Cardiac septum (tissue), 1 donor: Measurements from ENCODE around the gene BMERB1. TPM values are rescaled to one million over a fixed set of nuclear protein-coding genes. Genes with fewer than 3 reads are reported as not detected.
"Not testable (repeated sequence)": the region's sequence is repeated elsewhere in the genome, so short reads cannot be mapped to it uniquely, and the experiment has no call there.

ENCODE experiments used
- DNase-seq: peaks from one replicate; pipeline ENCODE4 v3.0.0-alpha.2; 2020; ENCODE audit warnings: low spot score
- intact Hi-C: fragments of 100-400 bp; cut with DNase I; formaldehyde crosslinking; loops from one replicate; pipeline ENCODE4 v1.14.0; 2022
- long read RNA-seq: library from polyadenylated mRNA; unstranded; transcript quantifications from one replicate; pipeline ENCODE4 v2.0.0, GENCODE V29; 2021
- total RNA-seq: library from RNA; stranded (reverse); fragmentation: NEBNext Ultra II Directional; extraction: Animal tissue kit (Norgen Biotek cat#: 25700); gene quantifications from one replicate; pipeline ENCODE4 v1.2.1, GENCODE V29; 2021
- donor health status: DM: no; HTN: no; CAD: no.

Gene BMERB1
- 70.3 TPM for total RNA-seq
- long read RNA-seq, transcript C16orf45-201 (6 exons, 2,404 nt): major isoform, 175 of 214 reads
- long read RNA-seq, partial matches to known transcripts: 21 of 214 reads
- long read RNA-seq, other reads (novel, unspliced or antisense): 18 of 214 reads

DNA sequence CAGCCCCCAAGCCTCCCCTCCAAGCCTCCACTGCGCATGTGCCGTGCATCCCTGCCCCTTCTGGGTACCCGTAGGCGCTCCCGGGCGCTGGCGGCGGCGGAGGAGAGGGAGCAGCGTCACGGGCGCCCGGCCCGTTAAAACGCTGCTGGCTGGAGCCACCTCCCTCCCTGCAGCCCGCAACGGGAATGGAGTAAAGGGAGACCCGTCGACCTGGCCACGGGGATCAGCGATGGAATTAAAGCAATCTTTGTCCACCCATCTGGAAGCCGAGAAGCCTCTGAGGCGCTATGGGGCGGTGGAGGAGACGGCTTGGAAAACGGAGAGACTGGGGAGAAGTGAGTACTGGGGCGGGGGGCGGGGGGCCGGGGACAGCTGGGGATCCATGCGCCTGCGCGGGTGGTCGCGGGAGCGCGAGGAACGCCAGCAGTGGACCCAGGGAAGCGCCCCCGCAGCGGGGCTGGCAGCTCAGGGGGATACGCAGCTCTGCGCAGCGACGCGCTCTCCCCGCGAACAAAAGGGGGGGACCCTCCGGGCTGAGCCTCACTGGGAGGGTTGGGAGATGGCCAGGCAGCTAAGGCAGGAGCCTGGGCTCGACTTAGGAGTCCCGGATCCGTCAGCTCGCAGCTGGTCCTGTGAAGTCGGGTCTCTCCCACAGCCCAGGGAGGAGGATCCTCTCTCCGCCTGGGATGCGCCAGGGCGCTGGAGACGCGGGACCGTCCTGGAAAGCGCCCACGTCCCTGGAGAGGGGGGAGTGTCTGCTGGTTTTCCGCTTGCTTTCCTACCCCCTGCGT, at the start of gene BMERB1:
BMERB1 (plus strand) TSS at position 164 of the 791 bp plus-strand sequence; CDS start at position 230, 66 bp downstream.
- DNase-seq: peak; percentile 84
- intact Hi-C loops: no loop called here

- DNase-seq, intact Hi-C loops: not testable (repeated sequence)
Measured at GRCh38 chr16:15388060-15388459, 46.3 kb upstream of the BMERB1 start.

DNA sequence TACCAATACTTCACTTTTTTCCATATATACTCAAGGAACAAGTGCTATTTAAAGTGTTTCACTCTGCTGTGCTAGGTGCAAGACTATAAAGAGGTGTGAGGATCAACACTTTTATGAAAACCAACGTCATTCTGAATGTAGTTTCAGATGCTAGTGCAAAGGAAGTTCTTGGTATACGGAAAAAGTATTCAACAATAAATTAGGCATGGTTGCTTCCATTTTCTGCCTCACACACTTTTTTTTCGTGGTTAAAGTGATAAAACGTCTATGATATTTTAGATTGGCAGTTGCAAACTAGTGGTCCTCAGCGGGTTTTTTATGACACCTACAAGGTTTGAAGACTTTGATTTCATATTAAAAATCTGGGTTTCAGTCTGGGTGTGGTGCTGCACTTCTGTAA, 44.5 kb upstream of the BMERB1 start:
- intact Hi-C loops: not testable (repeated sequence)

GRCh38 chr16:15393025-15393424, 41.4 kb upstream of the BMERB1 start:
- intact Hi-C loops: not testable (repeated sequence)

More for the DNA sequence above, 44.5 kb upstream of the BMERB1 start:
- not testable (repeated sequence) for DNase-seq

DNA sequence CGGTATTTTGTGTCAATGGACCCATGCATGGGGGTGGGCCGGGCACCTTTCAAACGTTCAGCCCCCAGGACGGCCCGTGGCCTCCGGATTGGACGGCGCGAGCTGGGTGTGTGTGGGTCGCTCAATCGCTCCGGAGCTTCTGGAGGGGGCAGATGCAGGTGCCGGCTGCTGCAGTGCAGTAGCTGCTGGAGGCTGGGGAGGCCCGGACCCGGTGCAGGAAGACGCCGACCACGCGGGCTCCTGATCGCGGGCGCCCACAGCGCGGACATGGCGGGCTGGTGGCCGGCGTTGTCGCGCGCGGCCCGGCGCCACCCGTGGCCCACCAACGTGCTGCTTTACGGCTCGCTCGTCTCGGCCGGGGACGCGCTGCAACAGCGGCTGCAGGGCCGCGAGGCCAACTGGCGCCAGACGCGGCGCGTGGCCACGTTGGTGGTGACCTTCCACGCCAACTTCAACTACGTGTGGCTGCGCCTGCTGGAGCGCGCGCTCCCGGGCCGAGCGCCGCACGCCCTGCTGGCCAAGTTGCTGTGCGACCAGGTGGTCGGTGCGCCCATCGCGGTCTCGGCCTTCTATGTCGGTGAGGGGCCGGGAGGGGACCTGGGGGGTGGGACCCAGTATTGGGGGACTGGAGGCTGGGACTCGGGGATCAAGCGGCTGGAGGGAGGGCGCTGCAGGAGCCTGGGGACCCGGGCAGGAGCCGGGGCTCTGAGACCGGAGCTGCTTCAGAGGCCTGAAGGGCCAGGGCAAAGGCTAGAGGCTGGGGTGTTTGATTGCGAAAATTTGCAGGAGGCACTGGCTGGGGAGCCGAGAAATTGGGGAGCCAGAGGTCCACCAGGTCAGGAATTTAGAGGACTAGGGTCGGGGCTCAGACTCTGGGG, 38.5 kb upstream of the BMERB1 start, which contains the start of gene MPV17L:
MPV17L (plus strand) TSS at position 124 of the 878 bp plus-strand sequence; CDS start at position 268, 144 bp downstream.
- DNase-seq, intact Hi-C loops: not testable (repeated sequence)

More at GRCh38 chr16:15393025-15393424, 41.4 kb upstream of the BMERB1 start:
- not testable (repeated sequence) for DNase-seq

DNA sequence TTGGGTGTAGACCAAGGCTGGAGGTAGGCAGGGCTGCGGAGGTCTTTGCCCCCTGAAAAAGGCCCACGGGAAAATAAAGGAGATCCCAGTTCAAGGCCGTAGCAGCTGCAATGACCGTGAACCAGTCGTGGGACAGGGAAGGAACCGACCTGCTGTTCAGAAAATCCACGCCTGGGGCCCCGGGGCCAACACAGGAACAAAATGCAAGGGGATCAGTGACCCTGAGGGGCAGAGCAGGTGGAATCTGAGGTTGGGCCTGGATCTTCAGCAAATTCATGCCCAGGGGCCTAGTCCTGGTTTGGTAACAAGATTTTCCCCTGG, 37.9 kb upstream of the BMERB1 start:
- DNase-seq, intact Hi-C loops: not testable (repeated sequence)

DNA sequence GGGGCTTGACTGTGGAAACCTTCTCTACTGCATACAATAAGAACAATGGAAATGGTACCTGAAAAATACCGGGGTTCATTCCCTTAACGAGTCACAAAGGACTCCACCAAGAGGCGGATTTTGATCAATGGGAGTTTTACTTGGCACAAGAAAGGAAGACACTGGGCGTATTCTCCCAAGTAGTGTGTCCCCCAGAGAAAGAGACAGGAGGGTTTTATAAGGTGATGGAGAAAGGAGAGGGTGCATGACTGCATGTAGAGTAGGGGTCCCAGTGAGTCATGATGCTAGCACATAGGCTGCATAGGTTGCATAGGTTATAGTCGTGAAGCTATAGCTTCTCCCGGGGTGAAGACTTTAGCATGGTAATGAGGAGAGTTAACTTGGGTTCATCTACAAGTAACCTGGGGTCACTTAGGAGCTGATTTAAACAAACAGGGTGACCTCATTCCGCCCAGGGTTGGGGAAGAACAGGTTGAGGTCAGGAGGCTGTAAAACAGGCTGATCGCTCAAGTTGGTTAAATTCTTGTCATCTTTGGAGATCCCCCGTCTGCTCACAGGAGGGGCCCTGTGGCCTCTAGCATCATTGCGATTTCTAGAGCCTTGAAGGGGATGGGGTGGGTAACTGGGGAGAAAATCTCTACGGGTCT, 37.3 kb upstream of the BMERB1 start:
- DNase-seq: no peak
- intact Hi-C loops: no loop called here

DNA sequence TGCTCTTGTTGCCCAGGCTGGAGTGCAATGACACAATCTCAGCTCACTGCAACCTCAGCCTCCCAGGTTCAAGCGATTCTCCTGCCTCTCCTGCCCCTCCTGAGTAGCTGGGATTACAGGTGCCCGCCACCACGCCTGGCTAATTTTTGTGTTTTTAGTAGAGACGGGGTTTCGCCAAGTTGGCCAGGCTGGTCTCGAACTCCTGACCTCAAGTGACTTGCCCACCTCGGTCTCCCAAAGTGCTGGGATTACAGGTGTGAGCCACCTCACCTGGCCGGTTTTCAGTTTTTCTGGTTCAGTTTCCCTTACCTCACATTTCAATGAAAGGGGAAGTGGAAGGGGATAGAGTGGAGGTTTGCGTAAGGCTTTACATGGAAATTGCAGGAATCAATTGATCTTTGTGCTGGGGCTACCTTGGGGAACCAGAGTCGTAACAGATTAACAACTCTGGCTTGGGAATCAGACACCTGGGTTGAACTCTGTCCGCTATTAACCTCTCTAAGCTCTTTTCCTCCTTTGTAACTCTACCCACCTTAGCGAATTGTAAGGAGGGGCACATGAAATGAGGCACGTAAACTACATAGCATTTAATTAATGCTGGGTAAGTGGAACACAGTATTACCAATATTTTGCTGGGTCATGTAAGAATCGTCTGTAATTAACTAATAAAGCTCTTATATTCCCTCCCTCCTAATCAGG, 35.6 kb upstream of the BMERB1 start:
- intact Hi-C loops: no loop called here

GRCh38 chr16:15399317-15399716, 35.1 kb upstream of the BMERB1 start:
- intact Hi-C loops: no loop called here

More for the DNA sequence above, 35.6 kb upstream of the BMERB1 start:
- no peak for DNase-seq

DNA sequence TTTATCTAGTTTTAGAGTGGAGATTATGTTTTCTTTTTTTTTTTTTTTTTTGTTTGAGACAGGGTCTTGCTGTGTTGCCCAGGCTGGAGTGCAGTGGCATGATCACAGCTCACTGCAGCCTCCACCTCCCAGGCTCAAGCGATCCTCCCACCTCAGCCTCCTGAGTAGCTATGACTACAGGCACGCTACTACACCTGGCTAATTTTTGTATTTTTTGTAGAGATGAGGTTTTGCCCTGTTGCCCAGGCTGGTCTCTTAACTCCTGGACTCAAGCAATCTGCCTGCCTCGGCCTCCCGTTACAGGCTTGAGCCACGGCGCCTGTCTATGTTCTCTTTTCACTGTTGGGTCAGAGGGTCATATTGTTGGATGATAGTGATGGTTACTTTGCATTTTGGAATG, 34.1 kb upstream of the BMERB1 start:
- intact Hi-C loops: not testable (repeated sequence)

More at GRCh38 chr16:15399317-15399716, 35.1 kb upstream of the BMERB1 start:
- no peak for DNase-seq

GRCh38 chr16:15401972-15402371, 32.4 kb upstream of the BMERB1 start:
- no peak for DNase-seq
- intact Hi-C loops: no loop called here

More for the DNA sequence above, 34.1 kb upstream of the BMERB1 start:
- DNase-seq: not testable (repeated sequence)

DNA sequence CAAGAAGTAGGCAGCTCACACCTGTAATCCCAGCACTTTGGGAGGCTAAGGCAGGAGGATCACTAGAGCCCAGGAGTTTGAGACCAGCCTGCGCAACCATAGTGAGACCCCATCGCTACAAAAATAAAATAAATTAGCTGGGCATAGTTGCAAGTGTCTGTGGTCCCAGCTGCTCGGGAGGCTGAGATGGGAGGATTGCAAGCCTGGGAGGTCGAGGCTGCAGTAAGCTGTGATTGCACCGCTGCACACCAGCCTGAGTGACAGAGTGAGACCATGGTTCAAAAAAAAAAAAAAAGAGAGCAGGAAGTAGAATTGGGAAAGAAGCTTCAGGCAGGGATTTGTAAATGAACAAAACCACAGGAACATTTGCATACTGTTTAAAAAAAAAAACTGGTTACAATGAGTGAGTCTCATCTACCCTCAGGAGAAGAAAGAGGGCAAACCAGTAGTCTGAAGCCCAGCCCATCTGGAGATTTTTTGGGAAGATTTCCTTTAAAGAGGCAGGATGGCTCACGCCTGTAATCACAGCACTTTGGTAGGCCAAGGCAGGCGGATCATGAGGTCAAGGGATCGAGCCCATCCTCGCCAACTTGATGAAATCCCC, 30.9 kb upstream of the BMERB1 start:
- DNase-seq: no peak
- intact Hi-C loops: no loop called here

DNA sequence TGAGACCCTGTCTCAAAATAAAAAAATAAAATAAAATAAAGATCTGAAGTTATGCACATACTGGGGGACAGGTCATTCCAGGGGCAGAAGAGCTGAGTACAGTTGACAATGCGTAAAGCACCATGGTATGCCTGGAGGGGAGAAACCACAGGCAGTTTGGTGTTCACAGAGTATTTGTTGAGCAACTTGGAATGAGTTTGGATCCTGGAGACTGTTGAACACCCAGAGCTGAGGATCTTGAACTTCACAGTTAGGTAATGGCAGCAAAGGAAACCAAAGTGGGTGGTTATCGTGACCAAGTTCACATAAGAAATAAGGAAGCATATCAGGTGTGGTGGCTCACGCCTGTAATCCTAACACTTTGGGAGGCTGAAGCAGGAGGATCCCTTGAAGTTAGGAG, 30.3 kb upstream of the BMERB1 start:
- intact Hi-C loops, DNase-seq: not testable (repeated sequence)

DNA sequence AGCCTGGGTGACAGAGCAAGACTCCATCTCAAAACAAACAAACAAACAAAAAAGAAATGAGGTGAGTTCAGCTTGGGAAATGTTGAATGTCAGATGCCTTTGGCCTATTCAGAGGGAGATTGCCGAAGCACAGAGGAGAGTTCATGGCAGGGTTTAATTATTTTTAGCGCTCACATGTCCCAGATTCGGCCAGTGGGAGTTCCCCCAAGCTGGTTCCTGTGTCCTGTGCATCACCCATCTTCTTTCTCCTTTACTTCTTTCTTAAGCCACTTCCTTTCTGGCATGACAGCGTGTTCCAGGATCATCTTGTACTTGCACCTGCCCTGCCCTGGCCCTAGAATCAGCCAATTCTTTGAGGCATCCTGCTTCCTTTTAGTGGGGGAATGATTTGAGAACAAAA, 29.6 kb upstream of the BMERB1 start:
- no peak for DNase-seq
- intact Hi-C loops: no loop called here

GRCh38 chr16:15407756-15408155, 26.6 kb upstream of the BMERB1 start:
- DNase-seq, intact Hi-C loops: not testable (repeated sequence)

- intact Hi-C loops, DNase-seq: not testable (repeated sequence)
Measured at GRCh38 chr16:15409476-15409875, 24.9 kb upstream of the BMERB1 start.

- DNase-seq: no peak
- intact Hi-C loops: no loop called here
Measured at GRCh38 chr16:15415511-15415985, 18.8 kb upstream of the BMERB1 start.

DNA sequence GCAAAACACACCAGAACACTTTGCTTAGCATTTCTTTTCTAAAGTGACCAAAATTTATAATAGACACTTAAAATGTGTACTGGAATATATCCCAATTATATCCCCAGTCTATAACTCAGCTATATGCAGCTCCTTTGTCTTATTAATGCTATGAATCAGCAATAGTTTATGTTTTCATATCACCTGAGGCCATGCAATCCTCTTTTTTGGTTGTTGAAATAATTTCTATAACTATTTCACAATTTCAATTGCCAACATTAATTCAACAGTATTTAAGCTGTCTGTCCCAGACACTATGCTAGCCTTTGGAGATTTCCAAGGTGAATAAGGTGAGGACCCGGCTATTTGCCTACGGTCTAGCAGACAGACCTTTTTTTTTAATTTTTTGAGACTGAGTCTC, 17.2 kb upstream of the BMERB1 start:
- intact Hi-C loops: no loop called here
- DNase-seq: no peak
